ENCODE measurements around the gene PVR.
"Not testable (repeated sequence)": the region's sequence is repeated elsewhere in the genome, so short reads cannot be mapped to it uniquely, and the experiment has no call there.

The PVR gene

GRCh38 chr19:44645407-44646048, 1.8 kb downstream of the PVR start:
- DNase-seq (ENCODE audit: low spot score), result no peak

- no peak for DNase-seq (ENCODE audit: low spot score)
These were observed 2.3 kb downstream of the PVR start for GRCh38 chr19:44646049-44646416.

- DNase-seq (ENCODE audit: low spot score), result no peak
These were observed 3.4 kb downstream of the PVR start for GRCh38 chr19:44647144-44647543.

- no peak for DNase-seq (ENCODE audit: low spot score)
These were observed 5.0 kb downstream of the PVR start for GRCh38 chr19:44648631-44649251.

- no peak for DNase-seq (ENCODE audit: low spot score)
These were observed 6.0 kb downstream of the PVR start for GRCh38 chr19:44649578-44650145.

- DNase-seq (ENCODE audit: low spot score), result no peak
These were observed 9.6 kb downstream of the PVR start for GRCh38 chr19:44653343-44653742.

GRCh38 chr19:44653977-44654774, 10.5 kb downstream of the PVR start:
- DNase-seq (ENCODE audit: low spot score), result no peak

GRCh38 chr19:44657211-44657921, 13.7 kb downstream of the PVR start:
- DNase-seq (ENCODE audit: low spot score), result no peak

GRCh38 chr19:44658069-44658733, 14.5 kb downstream of the PVR start:
- DNase-seq (ENCODE audit: low spot score), result no peak

- DNase-seq (ENCODE audit: low spot score), result no peak
These were observed 16.4 kb downstream of the PVR start for GRCh38 chr19:44660081-44660480.

- DNase-seq (ENCODE audit: low spot score), result no peak
These were observed 17.5 kb downstream of the PVR start for GRCh38 chr19:44661205-44661604.

- DNase-seq (ENCODE audit: low spot score), result no peak
These were observed 18.2 kb downstream of the PVR start for GRCh38 chr19:44661904-44662303.

- DNase-seq (ENCODE audit: low spot score), result no peak
These were observed 19.1 kb downstream of the PVR start for GRCh38 chr19:44662691-44663385.

- no peak for DNase-seq (ENCODE audit: low spot score)
These were observed 20.3 kb downstream of the PVR start for GRCh38 chr19:44663996-44664395.

GRCh38 chr19:44664976-44665375, 21.3 kb downstream of the PVR start:
- DNase-seq (ENCODE audit: low spot score), result no peak

- no peak for DNase-seq (ENCODE audit: low spot score)
These were observed 23.3 kb downstream of the PVR start for GRCh38 chr19:44666852-44667556.

GRCh38 chr19:44668985-44669764, 25.5 kb downstream of the PVR start:
- no peak for DNase-seq (ENCODE audit: low spot score)

- not testable (repeated sequence) for DNase-seq (ENCODE audit: low spot score)
These were observed 26.3 kb downstream of the PVR start for GRCh38 chr19:44670027-44670426.

GRCh38 chr19:44671400-44671799, 27.7 kb downstream of the PVR start, which contains the start of gene CEACAM19:
TSS of gene CEACAM19 (plus strand) at chr19:44671482. CDS start at chr19:44671932, 450 bp downstream.
- no peak for DNase-seq (ENCODE audit: low spot score)
